Glutamatergic neuron (in vitro differentiated cells): Measurements from ENCODE around the gene CLPTM1. TPM values are rescaled to one million over a fixed set of nuclear protein-coding genes. Genes with fewer than 3 reads are reported as not detected.

Source experiments
- DNase-seq: peaks from one replicate; pipeline ENCODE4 v3.0.0; 2022
- H3K27ac Mint-ChIP-seq: one replicate; pipeline ENCODE4 v1.8.0; 2020; ENCODE audit warnings: mild to moderate bottlenecking, mixed read lengths, inconsistent platforms; ENCODE audit not compliant: unreplicated experiment
- H3K27me3 Mint-ChIP-seq: one replicate; pipeline ENCODE4 v1.8.0; 2020; ENCODE audit warnings: mild to moderate bottlenecking, moderate library complexity, mixed read lengths, inconsistent platforms; ENCODE audit not compliant: unreplicated experiment
- H3K36me3 Mint-ChIP-seq: one replicate; pipeline ENCODE4 v1.8.0; 2020; ENCODE audit warnings: mild to moderate bottlenecking, mixed read lengths, inconsistent platforms; ENCODE audit not compliant: unreplicated experiment
- H3K4me1 Mint-ChIP-seq: one replicate; pipeline ENCODE4 v1.8.0; 2020; ENCODE audit warnings: mild to moderate bottlenecking, low read depth, mixed read lengths, inconsistent platforms; ENCODE audit not compliant: unreplicated experiment
- H3K4me3 Mint-ChIP-seq: one replicate; pipeline ENCODE4 v1.8.0; 2020; ENCODE audit warnings: mild to moderate bottlenecking, mixed read lengths, inconsistent platforms; ENCODE audit not compliant: unreplicated experiment
- H3K9me3 Mint-ChIP-seq: one replicate; pipeline ENCODE4 v1.8.0; 2020; ENCODE audit warnings: mild to moderate bottlenecking, moderate library complexity, mixed read lengths, inconsistent platforms; ENCODE audit not compliant: unreplicated experiment
- total RNA-seq: library from RNA; stranded (reverse); fragmentation: NEBNext Ultra II Directional; extraction: Animal tissue kit (Norgen Biotek cat#: 25700); gene quantifications from one replicate; pipeline ENCODE4 v1.2.1, GENCODE V29; 2021; ENCODE audit not compliant: unreplicated experiment
- TF ChIP-seq, protein P1 (sequence below): fragments of 200-600 bp; sonication (generic); IDR thresholded peaks from one replicate; pipeline ENCODE4 v1.5.0; 2021; ENCODE audit not compliant: partially characterized antibody, unreplicated experiment

Gene CLPTM1
- total RNA-seq, 1 donor from 2014 or later = 102 TPM

DNA sequence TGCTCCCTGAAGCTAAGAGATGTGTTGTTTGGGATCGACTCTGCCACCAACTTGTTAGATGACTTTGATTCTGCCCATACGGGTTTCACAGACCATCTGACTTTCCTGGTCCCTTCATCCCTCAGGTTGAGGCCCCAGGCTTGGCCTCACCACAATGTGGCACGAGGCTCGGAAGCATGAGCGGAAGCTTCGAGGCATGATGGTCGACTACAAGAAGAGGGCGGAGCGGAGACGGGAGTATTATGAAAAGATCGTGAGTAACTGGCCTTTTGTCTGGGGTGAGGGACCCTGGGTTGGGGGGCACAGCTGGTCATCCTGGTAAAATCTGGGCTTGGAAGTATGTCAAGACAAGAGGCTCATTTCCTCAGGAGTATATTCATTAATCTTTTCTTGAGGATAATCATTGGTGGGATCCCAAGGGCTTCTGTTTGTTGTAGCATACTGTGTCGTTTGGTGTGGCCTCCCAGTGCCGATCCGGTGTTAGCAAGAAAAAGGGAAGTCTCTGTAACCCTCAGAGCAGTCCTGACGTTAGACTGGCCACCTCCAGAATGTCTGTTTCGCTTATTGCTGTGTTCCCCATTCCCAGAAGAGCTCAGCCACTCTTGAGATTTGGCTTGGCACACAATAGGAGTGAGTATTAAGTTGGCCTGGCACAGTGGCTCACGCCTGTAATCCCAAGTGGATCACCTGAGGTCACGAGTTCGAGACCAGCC lies 85.0 kb downstream of the CLPTM1 start:
- Mint-ChIP-seq H3K27me3 (peaks cover 4% of the 10 kb centered on the region), H3K4me3 (peak overlapping the region; percentile 99), H3K36me3 (no peaks in the 10 kb centered on the region), H3K4me1 (peaks cover 8% of the 10 kb centered on the region), H3K9me3 (peaks cover 6% of the 10 kb centered on the region), H3K27ac (peak overlapping the region; percentile 89)
- DNase-seq = no peak
- TF ChIP-seq, protein P1, sequence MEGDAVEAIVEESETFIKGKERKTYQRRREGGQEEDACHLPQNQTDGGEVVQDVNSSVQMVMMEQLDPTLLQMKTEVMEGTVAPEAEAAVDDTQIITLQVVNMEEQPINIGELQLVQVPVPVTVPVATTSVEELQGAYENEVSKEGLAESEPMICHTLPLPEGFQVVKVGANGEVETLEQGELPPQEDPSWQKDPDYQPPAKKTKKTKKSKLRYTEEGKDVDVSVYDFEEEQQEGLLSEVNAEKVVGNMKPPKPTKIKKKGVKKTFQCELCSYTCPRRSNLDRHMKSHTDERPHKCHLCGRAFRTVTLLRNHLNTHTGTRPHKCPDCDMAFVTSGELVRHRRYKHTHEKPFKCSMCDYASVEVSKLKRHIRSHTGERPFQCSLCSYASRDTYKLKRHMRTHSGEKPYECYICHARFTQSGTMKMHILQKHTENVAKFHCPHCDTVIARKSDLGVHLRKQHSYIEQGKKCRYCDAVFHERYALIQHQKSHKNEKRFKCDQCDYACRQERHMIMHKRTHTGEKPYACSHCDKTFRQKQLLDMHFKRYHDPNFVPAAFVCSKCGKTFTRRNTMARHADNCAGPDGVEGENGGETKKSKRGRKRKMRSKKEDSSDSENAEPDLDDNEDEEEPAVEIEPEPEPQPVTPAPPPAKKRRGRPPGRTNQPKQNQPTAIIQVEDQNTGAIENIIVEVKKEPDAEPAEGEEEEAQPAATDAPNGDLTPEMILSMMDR = no peak

DNA sequence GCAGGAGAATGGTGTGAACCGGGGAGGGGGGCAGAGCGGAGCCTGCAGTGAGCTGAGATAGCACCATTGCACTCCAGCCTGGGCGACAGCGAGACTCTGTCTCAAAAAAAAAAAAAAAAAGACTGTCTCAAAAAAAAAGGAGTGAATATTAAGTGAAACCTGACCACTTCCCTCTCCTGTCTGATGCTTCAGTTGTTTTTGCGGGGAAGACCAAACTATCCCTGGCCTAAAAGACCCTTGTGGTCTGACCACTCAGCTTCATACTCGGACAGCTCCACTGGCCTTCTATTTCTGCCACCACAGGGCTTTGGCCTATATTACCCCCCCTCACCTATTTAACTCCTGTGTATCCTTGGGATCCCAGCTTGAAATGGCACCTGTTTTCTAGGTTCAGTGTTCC lies 85.9 kb downstream of the CLPTM1 start:
- peak overlapping the region; percentile 15 for H3K4me3 Mint-ChIP-seq
- H3K27ac Mint-ChIP-seq = no peak overlapping the region
- peaks cover 8% of the 10 kb centered on the region for H3K4me1 Mint-ChIP-seq
- peaks cover 6% of the 10 kb centered on the region for H3K9me3 Mint-ChIP-seq
- H3K27me3 Mint-ChIP-seq = peaks cover 3% of the 10 kb centered on the region
- DNase-seq = no peak
- H3K36me3 Mint-ChIP-seq = no peaks in the 10 kb centered on the region
- TF ChIP-seq, protein P1 = no peak

Other genes with a start within 250 kb of the CLPTM1 start
- 2.4 TPM for gene BCL3, start 206.7 kb upstream of the CLPTM1 start, total RNA-seq
- gene CBLC, start 177.5 kb upstream of the CLPTM1 start, total RNA-seq = not detected
- gene BCAM, start 146.3 kb upstream of the CLPTM1 start, total RNA-seq = 47.1 TPM
- gene NECTIN2, start 109.1 kb upstream of the CLPTM1 start, total RNA-seq = 108 TPM
- 57.8 TPM for gene TOMM40, start 64.1 kb upstream of the CLPTM1 start, total RNA-seq
- 65.9 TPM for gene APOE, start 49.6 kb upstream of the CLPTM1 start, total RNA-seq
- gene APOC1, start 40.8 kb upstream of the CLPTM1 start, total RNA-seq = 8.3 TPM
- not detected for gene APOC4, start 13.1 kb upstream of the CLPTM1 start, total RNA-seq
- not detected for gene APOC2, start 9.3 kb upstream of the CLPTM1 start, total RNA-seq
- 1.2 TPM for gene RELB, start 46.1 kb downstream of the CLPTM1 start, total RNA-seq
- gene CLASRP, start 83.7 kb downstream of the CLPTM1 start, total RNA-seq = 127 TPM
- 6.3 TPM for gene ZNF296, start 121.1 kb downstream of the CLPTM1 start, total RNA-seq
- 49.1 TPM for gene GEMIN7, start 123.9 kb downstream of the CLPTM1 start, total RNA-seq
- gene PPP1R37, start 137.8 kb downstream of the CLPTM1 start, total RNA-seq = 49.5 TPM
- 1.2 TPM for gene NKPD1, start 205.6 kb downstream of the CLPTM1 start, total RNA-seq
- 31.6 TPM for gene TRAPPC6A, start 222.9 kb downstream of the CLPTM1 start, total RNA-seq
- gene BLOC1S3, start 223.4 kb downstream of the CLPTM1 start, total RNA-seq = 8.1 TPM